ENCODE measurements around the gene ATF5. TPM values are rescaled to one million over a fixed set of nuclear protein-coding genes. Genes with fewer than 3 reads are reported as not detected.
"Not testable (repeated sequence)": the region's sequence is repeated elsewhere in the genome, so short reads cannot be mapped to it uniquely, and the experiment has no call there.

Gene ATF5
- total RNA-seq, 4 donors from 2014 or later = 5.0 to 10.0 (median 6.8) TPM

DNA sequence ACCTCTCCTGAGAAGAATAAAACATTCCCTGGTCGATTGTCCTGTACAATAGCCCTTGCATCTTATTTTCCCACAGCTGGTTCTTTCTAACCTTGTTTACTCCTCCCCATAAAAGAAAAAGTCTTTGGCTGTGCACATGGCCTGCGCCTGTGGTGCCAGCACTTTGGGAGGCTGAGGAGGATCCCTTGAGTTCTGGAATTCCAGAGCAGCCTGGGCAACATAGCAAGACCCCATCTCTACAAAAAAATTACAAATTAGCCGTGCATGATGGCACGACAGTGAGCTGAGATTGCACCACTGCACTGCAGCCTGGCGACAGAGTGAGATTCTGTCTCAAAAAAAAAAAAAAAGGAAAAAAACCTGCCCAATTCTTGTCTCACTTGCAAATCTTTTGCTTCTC is 7.5 kb downstream of the ATF5 start:
- no peak for DNase-seq (ENCODE audit: low spot score in 2 of 2)
- intact Hi-C loops (cut with DNase I; ENCODE audit: low total_unique reads) = no loop called here
- H3K4me3 ChIP-seq (ENCODE audit: low read depth, poor library complexity, severe bottlenecking) = no peak overlapping the region
- no peak for TF ChIP-seq POLR2A (IDR thresholded peaks at IDR 0.05)
- TF ChIP-seq, protein P1, sequence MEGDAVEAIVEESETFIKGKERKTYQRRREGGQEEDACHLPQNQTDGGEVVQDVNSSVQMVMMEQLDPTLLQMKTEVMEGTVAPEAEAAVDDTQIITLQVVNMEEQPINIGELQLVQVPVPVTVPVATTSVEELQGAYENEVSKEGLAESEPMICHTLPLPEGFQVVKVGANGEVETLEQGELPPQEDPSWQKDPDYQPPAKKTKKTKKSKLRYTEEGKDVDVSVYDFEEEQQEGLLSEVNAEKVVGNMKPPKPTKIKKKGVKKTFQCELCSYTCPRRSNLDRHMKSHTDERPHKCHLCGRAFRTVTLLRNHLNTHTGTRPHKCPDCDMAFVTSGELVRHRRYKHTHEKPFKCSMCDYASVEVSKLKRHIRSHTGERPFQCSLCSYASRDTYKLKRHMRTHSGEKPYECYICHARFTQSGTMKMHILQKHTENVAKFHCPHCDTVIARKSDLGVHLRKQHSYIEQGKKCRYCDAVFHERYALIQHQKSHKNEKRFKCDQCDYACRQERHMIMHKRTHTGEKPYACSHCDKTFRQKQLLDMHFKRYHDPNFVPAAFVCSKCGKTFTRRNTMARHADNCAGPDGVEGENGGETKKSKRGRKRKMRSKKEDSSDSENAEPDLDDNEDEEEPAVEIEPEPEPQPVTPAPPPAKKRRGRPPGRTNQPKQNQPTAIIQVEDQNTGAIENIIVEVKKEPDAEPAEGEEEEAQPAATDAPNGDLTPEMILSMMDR (IDR thresholded peaks at IDR 0.05) = no peak
- 68 to 70% methylated on average over 5 of the region's 5 CpGs for WGBS, 2 donors

DNA sequence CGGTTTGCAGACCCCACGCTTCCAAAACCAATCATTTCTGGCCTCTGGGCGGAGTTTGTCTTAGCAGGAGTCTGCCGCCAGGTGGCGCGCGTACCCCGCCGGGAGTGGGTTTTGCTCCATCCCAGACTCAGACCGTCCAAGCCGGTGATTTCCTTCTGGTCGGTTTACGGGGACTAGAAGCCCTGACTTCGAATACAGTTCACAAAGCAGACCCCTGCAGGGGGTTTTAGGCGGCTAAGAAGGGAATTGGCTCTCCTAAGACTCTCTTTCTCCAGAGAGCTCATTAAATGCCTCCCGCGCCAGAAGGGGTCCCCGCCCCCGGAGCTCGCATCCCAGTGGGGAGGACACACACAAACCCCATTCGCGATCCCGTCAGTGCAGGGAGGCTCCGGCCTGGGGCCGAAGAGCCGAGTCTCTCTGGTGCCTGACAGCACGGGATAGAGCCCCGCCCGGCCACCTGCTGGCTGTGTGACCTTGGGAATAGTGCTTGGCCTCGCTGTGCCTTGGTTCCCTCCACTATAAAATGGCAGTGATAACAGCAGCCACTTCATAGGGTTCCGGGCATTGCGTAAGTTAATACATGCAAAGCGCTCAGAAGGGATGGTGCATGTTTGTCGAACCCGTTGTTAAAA is 8.9 kb downstream of the ATF5 start:
- peak; percentile 49 to 96 for DNase-seq (ENCODE audit: low spot score in 2 of 2)
- no peak overlapping the region for H3K4me3 ChIP-seq (ENCODE audit: low read depth, poor library complexity, severe bottlenecking)
- TF ChIP-seq POLR2A (IDR thresholded peaks at IDR 0.05) = no peak
- TF ChIP-seq, protein P1 (IDR thresholded peaks at IDR 0.05) = peak in 1 of 3 donors; percentile 80
- WGBS, 2 donors = 22 to 25% methylated on average over 20 to 30 of the region's 35 CpGs
- intact Hi-C loops (cut with DNase I; ENCODE audit: low total_unique reads) = no loop called here

DNA sequence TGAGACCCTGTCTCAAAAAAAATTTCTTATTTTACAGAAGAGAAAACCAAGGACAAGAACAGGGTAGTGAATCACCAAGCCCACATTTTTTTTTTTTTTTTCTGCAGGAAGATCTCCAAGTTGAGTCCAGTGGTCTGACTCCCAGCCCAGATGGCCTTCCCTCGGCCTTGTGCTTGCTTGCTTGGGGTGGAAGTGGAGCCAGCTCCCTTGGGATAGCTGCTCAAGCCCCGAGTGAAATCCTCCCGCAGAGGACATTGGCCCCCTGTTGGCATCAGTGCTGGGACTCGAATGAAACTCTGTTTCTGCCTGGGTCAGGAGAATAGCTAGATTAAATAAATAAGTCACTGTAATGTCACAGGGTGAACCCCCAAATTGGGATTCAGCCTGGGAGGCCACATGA is 9.7 kb downstream of the ATF5 start:
- H3K4me3 ChIP-seq (ENCODE audit: low read depth, poor library complexity, severe bottlenecking) = no peak overlapping the region
- WGBS, 2 donors = 80 to 82% methylated on average over 4 of the region's 4 CpGs
- TF ChIP-seq, protein P1 (IDR thresholded peaks at IDR 0.05) = no peak
- TF ChIP-seq POLR2A (IDR thresholded peaks at IDR 0.05) = no peak
- DNase-seq (ENCODE audit: low spot score in 2 of 2) = no peak
- intact Hi-C loops (cut with DNase I; ENCODE audit: low total_unique reads) = no loop called here

DNA sequence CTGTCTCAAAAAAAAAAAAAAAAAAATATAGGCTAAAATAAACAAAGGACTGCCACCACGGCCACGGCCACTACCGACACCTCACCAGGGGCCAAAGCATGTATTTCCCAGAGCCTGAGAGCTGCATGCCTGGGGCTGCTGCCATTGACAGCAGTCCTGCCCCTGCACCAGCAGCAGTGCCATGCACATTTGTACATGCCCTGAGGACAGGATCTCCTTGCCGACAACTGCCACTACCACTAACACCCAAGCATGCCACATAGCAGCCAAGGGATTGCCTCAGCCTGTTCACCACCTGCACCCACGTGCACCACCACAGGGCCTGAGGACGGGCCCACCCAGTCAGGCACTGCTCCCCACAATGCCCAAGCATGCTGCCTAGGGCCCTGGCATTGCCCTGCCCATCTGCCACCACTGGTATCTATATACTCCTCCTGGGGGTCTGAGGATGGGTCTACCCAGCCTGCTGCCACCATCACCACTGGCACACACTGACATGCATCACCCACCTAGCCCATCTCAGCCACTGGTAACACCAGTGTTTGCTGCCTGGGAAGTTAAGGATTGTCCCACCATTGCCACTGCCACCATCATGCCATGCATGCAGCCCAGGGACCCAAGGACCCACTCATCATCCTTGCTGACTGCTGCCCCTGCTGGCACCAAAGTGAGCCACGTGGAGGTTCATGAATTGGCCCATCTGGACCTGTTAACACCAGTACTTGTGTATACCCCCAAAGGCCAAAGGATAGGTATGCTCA is 10.9 kb downstream of the ATF5 start:
- intact Hi-C loops (cut with DNase I; ENCODE audit: low total_unique reads) = loop anchor here (5.0 kb wide), 1 partner anchor 42 kb away; no protein-coding TSS in a partner anchor
- no peak for TF ChIP-seq POLR2A (IDR thresholded peaks at IDR 0.05)
- TF ChIP-seq, protein P1 (IDR thresholded peaks at IDR 0.05) = no peak
- DNase-seq (ENCODE audit: low spot score in 2 of 2) = no peak
- H3K4me3 ChIP-seq (ENCODE audit: low read depth, poor library complexity, severe bottlenecking) = no peak overlapping the region
- 70% methylated on average over 5 to 7 of the region's 7 CpGs for WGBS, 2 donors

DNA sequence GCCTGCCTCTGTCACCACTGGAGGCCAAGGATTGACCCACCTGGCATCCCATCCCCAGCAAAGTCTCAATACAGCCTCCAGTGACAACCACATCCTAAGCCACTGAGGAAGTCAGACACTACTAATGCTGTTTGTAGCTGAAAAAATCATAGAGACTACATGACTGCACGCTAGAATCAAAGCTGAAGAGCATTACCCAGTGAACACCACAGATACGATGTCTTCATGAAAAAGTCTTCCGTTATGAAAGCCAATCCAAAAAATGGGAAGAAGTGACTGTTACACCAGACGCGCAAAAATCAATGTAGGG is 11.4 kb downstream of the ATF5 start:
- no peak for DNase-seq (ENCODE audit: low spot score in 2 of 2)
- H3K4me3 ChIP-seq (ENCODE audit: low read depth, poor library complexity, severe bottlenecking) = no peak overlapping the region
- WGBS, 2 donors = 92 to 98% methylated on average over 5 of the region's 5 CpGs
- intact Hi-C loops (cut with DNase I; ENCODE audit: low total_unique reads) = loop anchor here (5.0 kb wide), 1 partner anchor 42 kb away; no protein-coding TSS in a partner anchor
- TF ChIP-seq, protein P1 (IDR thresholded peaks at IDR 0.05) = no peak
- no peak for TF ChIP-seq POLR2A (IDR thresholded peaks at IDR 0.05)

DNA sequence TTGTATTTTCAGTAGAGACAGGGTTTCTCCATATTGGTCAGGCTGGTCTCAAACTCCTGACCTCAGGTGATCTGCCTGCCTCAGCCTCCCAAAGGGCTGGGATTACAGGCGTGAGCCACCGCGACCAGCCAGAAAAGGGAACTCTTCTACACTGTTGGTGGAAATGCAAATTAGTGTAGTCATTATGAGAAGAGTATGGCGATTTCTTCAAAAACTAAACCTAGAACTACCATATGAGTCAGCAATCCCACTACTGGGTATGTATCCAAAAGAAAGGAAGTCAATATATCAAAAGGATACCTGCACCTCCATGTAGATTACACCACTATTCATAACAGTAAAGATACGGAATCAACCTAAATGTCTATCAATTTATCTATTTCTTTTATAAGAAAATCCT is 15.6 kb downstream of the ATF5 start:
- H3K4me3 ChIP-seq (ENCODE audit: low read depth, poor library complexity, severe bottlenecking); DNase-seq (ENCODE audit: low spot score in 2 of 2): not testable (repeated sequence)
- 86 to 88% methylated on average over 5 of the region's 5 CpGs for WGBS, 2 donors
- intact Hi-C loops (cut with DNase I; ENCODE audit: low total_unique reads) = loop anchor here (5.0 kb wide), 1 partner anchor 38 kb away; no protein-coding TSS in a partner anchor
